Subcutaneous adipose tissue (tissue), 4 donors: ENCODE results near the gene ITSN1. TPM values are rescaled to one million over a fixed set of nuclear protein-coding genes. Genes with fewer than 3 reads are reported as not detected.

Experiments
- total RNA-seq, 4 donors: library from RNA; depleted of rRNA; stranded (reverse); fragments of >200 nt; gene quantifications; one replicate each; pipeline ENCODE4 v1.1.0, GENCODE V29; 2016
- TF ChIP-seq, protein P1 (sequence below): fragments of 450-650 bp; IDR thresholded peaks from one replicate; pipeline ENCODE4 v1.5.1; 2016; ENCODE audit warnings: low read depth, mild to moderate bottlenecking, control low read depth, antibody characterized with exemption, moderate library complexity

Gene ITSN1
- total RNA-seq, 4 donors from 2014 or later = 110 to 241 (median 116) TPM

DNA sequence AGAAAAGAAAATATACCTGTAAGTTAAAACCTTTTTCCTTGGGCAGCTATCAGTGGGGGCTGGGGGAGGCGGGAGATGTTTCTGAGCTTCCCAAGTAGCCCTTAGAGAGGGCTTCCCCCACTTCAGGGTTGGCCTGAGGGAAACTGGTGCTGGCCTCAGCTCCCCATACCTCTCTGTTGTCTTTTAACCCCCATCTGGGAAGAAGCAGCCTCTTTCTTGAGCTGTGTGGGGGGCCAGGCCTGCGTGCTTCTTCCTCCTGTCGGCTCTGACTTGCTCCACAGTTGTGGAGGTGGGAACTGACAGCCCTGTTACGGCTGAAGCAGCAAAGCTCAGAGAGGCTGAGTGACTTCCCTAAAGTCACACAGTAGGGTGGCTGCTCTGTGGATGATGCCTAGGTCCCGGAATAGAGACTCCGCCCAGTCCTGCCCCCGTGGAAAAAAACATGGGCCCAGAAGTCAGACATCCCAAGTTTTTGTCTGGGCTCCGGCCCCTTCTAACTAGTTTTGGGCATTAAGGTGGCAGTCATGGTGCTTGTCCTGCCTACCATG, 218.1 kb downstream of the ITSN1 start:
- TF ChIP-seq, protein P1, sequence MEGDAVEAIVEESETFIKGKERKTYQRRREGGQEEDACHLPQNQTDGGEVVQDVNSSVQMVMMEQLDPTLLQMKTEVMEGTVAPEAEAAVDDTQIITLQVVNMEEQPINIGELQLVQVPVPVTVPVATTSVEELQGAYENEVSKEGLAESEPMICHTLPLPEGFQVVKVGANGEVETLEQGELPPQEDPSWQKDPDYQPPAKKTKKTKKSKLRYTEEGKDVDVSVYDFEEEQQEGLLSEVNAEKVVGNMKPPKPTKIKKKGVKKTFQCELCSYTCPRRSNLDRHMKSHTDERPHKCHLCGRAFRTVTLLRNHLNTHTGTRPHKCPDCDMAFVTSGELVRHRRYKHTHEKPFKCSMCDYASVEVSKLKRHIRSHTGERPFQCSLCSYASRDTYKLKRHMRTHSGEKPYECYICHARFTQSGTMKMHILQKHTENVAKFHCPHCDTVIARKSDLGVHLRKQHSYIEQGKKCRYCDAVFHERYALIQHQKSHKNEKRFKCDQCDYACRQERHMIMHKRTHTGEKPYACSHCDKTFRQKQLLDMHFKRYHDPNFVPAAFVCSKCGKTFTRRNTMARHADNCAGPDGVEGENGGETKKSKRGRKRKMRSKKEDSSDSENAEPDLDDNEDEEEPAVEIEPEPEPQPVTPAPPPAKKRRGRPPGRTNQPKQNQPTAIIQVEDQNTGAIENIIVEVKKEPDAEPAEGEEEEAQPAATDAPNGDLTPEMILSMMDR = no peak

DNA sequence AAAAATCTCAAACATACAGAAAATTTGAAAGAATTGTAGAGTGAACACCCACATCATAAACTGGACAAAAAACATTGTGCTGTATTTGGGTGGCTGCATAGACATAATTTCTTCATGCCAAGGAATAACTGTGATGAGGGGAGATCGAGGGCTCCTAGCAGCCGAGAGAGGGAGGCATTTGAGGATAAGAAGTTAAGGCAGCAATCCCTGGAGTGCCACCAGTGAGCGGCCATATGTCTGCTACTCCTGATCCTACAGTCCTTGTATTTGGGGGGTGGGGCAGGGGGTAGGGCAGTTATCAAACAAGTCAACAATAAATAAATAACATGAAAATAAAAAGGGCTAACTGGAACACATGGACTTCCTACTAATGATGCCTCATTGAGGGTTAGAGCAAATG, 218.8 kb downstream of the ITSN1 start:
- TF ChIP-seq, protein P1 = no peak

DNA sequence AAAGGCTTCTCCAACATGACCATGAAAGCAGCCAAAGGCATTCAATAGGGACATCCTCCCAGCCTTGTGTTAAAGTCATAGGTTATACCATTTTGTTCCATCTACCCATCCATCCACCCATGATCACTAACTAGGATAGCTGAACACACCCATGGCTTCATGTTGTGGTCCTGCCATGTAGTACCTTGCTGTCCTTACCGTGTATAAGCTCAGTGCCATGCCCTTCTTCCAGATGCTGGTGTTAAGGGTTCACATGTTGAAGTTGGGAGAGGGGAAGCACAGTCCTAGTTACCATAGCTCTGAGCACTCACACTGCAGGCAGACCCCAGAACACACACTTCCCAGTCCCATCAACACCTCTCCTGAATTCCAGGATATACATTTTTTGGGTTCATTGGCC, 221.8 kb downstream of the ITSN1 start:
- TF ChIP-seq, protein P1 = no peak

DNA sequence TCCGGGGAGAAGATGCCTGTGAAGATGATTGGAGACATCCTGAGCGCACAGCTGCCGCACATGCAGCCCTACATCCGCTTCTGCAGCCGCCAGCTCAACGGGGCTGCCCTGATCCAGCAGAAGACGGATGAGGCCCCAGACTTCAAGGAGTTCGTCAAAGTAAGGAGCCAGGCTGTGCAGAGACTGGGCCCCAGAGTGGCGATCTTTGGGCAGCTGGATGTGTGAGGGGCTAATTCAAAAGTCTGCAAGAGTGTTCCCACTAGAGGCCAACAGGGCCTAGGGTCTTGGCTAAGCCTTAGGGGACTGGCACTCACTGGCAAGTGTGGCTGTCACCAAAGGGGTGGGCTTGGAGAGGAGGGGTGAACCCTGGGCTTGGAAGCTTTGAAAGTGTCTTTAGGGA, 222.9 kb downstream of the ITSN1 start:
- TF ChIP-seq, protein P1 = no peak

DNA sequence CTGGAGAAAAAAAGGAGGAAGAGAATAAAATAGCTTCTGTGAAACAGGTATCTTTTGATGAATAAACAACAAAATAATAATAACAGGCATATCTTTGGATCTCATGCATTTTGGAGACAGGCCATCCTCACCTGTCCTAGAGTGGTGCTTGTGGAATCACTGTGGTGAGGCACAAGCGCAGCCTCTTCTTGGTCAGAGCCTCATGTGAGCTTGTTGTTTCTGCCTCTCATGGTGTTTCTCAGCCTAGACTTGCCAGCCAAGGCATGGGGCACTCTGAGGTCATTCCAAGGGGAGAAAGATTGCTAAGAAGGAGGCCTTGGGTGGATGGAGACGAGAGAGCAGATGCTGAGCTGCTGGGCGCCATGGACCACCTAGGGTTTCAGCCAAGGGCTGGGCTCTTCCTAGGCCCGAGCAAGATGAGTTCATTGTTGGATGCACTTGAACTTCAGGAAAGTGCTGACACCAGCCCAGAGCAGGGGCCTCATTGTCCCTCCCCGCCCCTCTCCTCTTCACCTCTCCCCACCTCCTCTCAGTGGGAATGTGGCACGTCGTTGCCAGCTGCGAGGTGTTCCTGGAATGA, 223.8 kb downstream of the ITSN1 start:
- TF ChIP-seq, protein P1 = no peak

DNA sequence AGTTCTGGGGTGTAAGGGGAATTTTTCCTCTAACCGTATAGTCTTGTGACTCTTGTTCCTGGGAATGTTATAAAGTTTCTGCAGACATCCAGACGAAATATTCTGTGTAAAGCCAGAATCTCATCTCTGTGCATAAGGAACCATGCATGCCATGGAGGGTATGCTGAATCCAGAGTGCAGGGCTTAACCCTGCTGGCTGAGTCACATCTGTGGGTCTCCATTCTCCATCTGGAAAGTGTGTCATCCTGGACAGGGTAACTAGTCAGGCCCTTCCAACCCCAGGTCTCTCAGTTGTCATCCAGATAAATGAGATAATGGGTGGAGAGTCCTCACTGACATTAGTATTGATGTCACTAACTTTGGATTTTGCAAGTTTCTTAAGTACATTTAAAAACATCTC, 224.5 kb downstream of the ITSN1 start:
- TF ChIP-seq, protein P1 = no peak

DNA sequence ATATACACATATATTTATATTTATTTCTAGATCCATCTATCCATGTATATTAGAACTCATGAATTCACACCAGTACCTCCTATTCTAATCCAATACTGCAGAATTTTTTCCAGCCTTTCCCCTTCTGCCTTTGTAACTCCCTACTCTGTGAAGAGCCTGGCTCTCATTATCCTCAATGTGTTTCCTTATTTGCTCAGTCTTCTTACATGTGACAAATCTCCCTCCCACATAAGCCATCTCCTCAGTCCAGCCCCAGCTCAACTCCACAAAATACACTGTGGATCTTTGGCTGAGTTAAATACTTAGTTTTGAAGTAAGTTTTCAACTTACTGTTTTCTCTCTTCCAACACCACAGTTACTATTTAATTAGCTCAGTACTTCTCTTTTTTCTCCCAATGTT, 227.6 kb downstream of the ITSN1 start:
- TF ChIP-seq, protein P1 = no peak
